SK-N-SH (cell line): ENCODE data around the gene PTPRJ. TPM values are rescaled to one million over a fixed set of nuclear protein-coding genes. Genes with fewer than 3 reads are reported as not detected.

Source experiments
- CTCF ChIA-PET: fragments of 300-600, 350-600 bp; formaldehyde crosslinking; extraction: SDS; loops from one replicate; lab custom pipeline; 2021; lab: Yijun Ruan, JAX
- POLR2A ChIA-PET: fragments of 350-600 bp; sonication (Branson Sonifier 250); formaldehyde crosslinking; extraction: SDS; loops from one replicate; lab custom pipeline; 2020; ENCODE audit warnings: antibody characterized with exemption, inconsistent platforms; lab: Yijun Ruan, JAX
- DNase-seq: peaks from one replicate; pipeline ENCODE4 v3.0.0; 2012
- H2AFZ ChIP-seq: fragments of 200-600 bp; sonication (generic); 2 replicates; pipeline ENCODE4 v1.8.1; 2016; ENCODE audit warnings: antibody characterized with exemption, mild to moderate bottlenecking, low read depth
- H3F3A ChIP-seq: fragments of 200-600 bp; sonication (generic); replicated peaks from 2 replicates; pipeline ENCODE3; 2016; ENCODE audit warnings: antibody characterized with exemption, mild to moderate bottlenecking; ENCODE audit not compliant: insufficient read depth
- H3K27ac ChIP-seq, 2 experiments: fragments of 200-500 bp in 1 of 2; fragments of 200-600 bp in 1 of 2; sonication (Bioruptor generic) in 1 of 2; sonication (generic), shearing (Covaris generic) in 1 of 2; 2 replicates each; pipeline versions ENCODE4 v1.5.1 to v1.6.1; 2014 to 2016; ENCODE audit warnings: low read depth in 2 of 2, inconsistent platforms in 1 of 2, low read length in 1 of 2, mild to moderate bottlenecking in 1 of 2, mixed read lengths in 1 of 2
- H3K27me3 ChIP-seq: fragments of 200-600 bp; sonication (generic), shearing (Covaris generic); 2 replicates; pipeline ENCODE4 v1.6.1; 2016; ENCODE audit warnings: mixed run types; ENCODE audit not compliant: insufficient read depth
- H3K36me3 ChIP-seq, 2 experiments: fragments of 200-500 bp in 1 of 2; fragments of 200-600 bp in 1 of 2; sonication (Bioruptor generic) in 1 of 2; sonication (generic) in 1 of 2; replicated peaks in 1 of 2; 2 replicates each; pipeline versions ENCODE3 to v1.5.1; 2014 to 2016; ENCODE audit warnings: low read length in 1 of 2, mild to moderate bottlenecking in 1 of 2; ENCODE audit not compliant: insufficient read depth in 2 of 2, control insufficient read depth in 1 of 2
- H3K4me1 ChIP-seq, 2 experiments: fragments of 200-500 bp in 1 of 2; fragments of 200-600 bp in 1 of 2; sonication (Bioruptor generic) in 1 of 2; sonication (generic), shearing (Covaris generic) in 1 of 2; 2 replicates each; pipeline versions ENCODE4 v1.5.1 to v1.6.1; 2014 to 2016; ENCODE audit warnings: low read depth in 1 of 2, low read length in 1 of 2, mixed run types in 1 of 2; ENCODE audit not compliant: insufficient read depth in 2 of 2, control insufficient read depth in 1 of 2
- H3K4me2 ChIP-seq: fragments of 200-600 bp; sonication (generic), shearing (Covaris generic); 2 replicates; pipeline ENCODE4 v1.6.1; 2017; ENCODE audit warnings: mixed run types
- H3K4me3 ChIP-seq, 2 experiments: fragments of 200-500 bp in 1 of 2; fragments of 200-600 bp in 1 of 2; sonication (Bioruptor generic) in 1 of 2; sonication (generic), shearing (Covaris generic) in 1 of 2; 2 replicates each; pipeline versions ENCODE4 v1.5.1 to v1.8.1; 2014 to 2016; ENCODE audit warnings: low read depth in 2 of 2, inconsistent platforms in 1 of 2, low read length in 1 of 2, mild to moderate bottlenecking in 1 of 2, mixed read lengths in 1 of 2, moderate library complexity in 1 of 2
- H3K79me2 ChIP-seq: fragments of 200-600 bp; sonication (generic); 2 replicates; pipeline ENCODE4 v1.8.1; 2017; ENCODE audit warnings: mild to moderate bottlenecking; ENCODE audit not compliant: insufficient read depth
- H3K9ac ChIP-seq: fragments of 200-600 bp; sonication (generic); 2 replicates; pipeline ENCODE4 v1.6.1; 2017; ENCODE audit warnings: mixed run types
- H3K9me2 ChIP-seq: fragments of 200-600 bp; sonication (generic); 2 replicates; pipeline ENCODE4 v1.6.1; 2017; ENCODE audit warnings: mixed run types
- H3K9me3 ChIP-seq: fragments of 200-600 bp; sonication (generic); 2 replicates; pipeline ENCODE4 v1.6.1; 2017; ENCODE audit warnings: mixed run types, mild to moderate bottlenecking, moderate library complexity
- H4K20me1 ChIP-seq: fragments of 200-600 bp; sonication (generic); 2 replicates; pipeline ENCODE4 v1.6.1; 2017; ENCODE audit warnings: mild to moderate bottlenecking, mixed run types; ENCODE audit not compliant: insufficient read depth
- ELF1 ChIP-seq: IDR thresholded peaks from 2 replicates; pipeline ENCODE4 v1.4.0; 2012
- EP300 ChIP-seq, 2 experiments: IDR thresholded peaks; 2 replicates each; pipeline versions ENCODE4 v1.4.0 to v1.6.1; 2012; ENCODE audit warnings: borderline replicate concordance in 1 of 2, low read depth in 1 of 2, low read length in 1 of 2
- GABPA ChIP-seq: IDR thresholded peaks from 2 replicates; pipeline ENCODE4 v1.4.0; 2012; ENCODE audit warnings: low read depth, mild to moderate bottlenecking
- GATA2 ChIP-seq: sonication (generic); formaldehyde crosslinking; IDR thresholded peaks from 2 replicates; pipeline ENCODE4 v1.5.0; 2020; ENCODE audit warnings: mild to moderate bottlenecking, missing genetic modification reagents
- IRF3 ChIP-seq: fragments of 150-350 bp; IDR thresholded peaks from 2 replicates; pipeline ENCODE4 v1.6.1; 2016; ENCODE audit warnings: mild to moderate bottlenecking, low read depth, low read length
- JUND ChIP-seq: IDR thresholded peaks from 2 replicates; pipeline ENCODE4 v1.4.0; 2012
- MAX ChIP-seq: IDR thresholded peaks from 2 replicates; pipeline ENCODE4 v1.4.0; 2012; ENCODE audit warnings: low read depth
- MEF2A ChIP-seq: IDR thresholded peaks from 2 replicates; pipeline ENCODE4 v1.4.0; 2012; ENCODE audit warnings: low read depth, borderline replicate concordance
- POLR2AphosphoS5 ChIP-seq: IDR thresholded peaks from 2 replicates; pipeline ENCODE4 v1.6.1; 2012; ENCODE audit warnings: low read depth, low read length
- RAD21 ChIP-seq: IDR thresholded peaks from 2 replicates; pipeline ENCODE4 v1.6.1; 2012; ENCODE audit warnings: mild to moderate bottlenecking, low read length
- RCOR1 ChIP-seq: fragments of 150-350 bp; IDR thresholded peaks from 2 replicates; pipeline ENCODE4 v1.6.1; 2017; ENCODE audit warnings: antibody characterized with exemption, low read length
- RFX5 ChIP-seq: IDR thresholded peaks from 2 replicates; pipeline ENCODE4 v1.6.1; 2012; ENCODE audit warnings: mild to moderate bottlenecking, improper control_type of control experiment, low read length
- SIN3A ChIP-seq: IDR thresholded peaks from 2 replicates; pipeline ENCODE4 v1.6.1; 2012; ENCODE audit warnings: low read depth, mild to moderate bottlenecking, low read length, moderate library complexity, borderline replicate concordance
- TAF1 ChIP-seq: IDR thresholded peaks from 2 replicates; pipeline ENCODE4 v1.6.1; 2012; ENCODE audit warnings: low read depth, mild to moderate bottlenecking, low read length, moderate library complexity, borderline replicate concordance
- ZBTB33 ChIP-seq: IDR thresholded peaks from 2 replicates; pipeline ENCODE4 v1.4.0; 2012; ENCODE audit warnings: low read depth, borderline replicate concordance
- WGBS: methylation state at CpG from one replicate; pipeline ENCODE4 v1.1.6; 2017; ENCODE audit warnings: low lambda C conversion rate; 5-methylcytosine and 5-hydroxymethylcytosine counted together
- polyA plus RNA-seq, 3 experiments: library from polyadenylated mRNA; depleted of rRNA; stranded (reverse); fragments of >200 nt; gene quantifications; 2 replicates each; pipeline ENCODE4 v1.2.3, GENCODE V29; 2012
- TF ChIP-seq, protein P1 (sequence below): fragments of 200-600 bp; sonication (generic); IDR thresholded peaks from 2 replicates; pipeline ENCODE4 v1.6.1; 2017; ENCODE audit warnings: antibody characterized with exemption, mild to moderate bottlenecking, moderate library complexity
- TF ChIP-seq, protein P2 (sequence below): IDR thresholded peaks from 2 replicates; pipeline ENCODE4; 2012

PTPRJ gene
- polyA plus RNA-seq, 1 of the 3 experiments (the other 2 are of a cell fraction), result 4.5 TPM

DNA sequence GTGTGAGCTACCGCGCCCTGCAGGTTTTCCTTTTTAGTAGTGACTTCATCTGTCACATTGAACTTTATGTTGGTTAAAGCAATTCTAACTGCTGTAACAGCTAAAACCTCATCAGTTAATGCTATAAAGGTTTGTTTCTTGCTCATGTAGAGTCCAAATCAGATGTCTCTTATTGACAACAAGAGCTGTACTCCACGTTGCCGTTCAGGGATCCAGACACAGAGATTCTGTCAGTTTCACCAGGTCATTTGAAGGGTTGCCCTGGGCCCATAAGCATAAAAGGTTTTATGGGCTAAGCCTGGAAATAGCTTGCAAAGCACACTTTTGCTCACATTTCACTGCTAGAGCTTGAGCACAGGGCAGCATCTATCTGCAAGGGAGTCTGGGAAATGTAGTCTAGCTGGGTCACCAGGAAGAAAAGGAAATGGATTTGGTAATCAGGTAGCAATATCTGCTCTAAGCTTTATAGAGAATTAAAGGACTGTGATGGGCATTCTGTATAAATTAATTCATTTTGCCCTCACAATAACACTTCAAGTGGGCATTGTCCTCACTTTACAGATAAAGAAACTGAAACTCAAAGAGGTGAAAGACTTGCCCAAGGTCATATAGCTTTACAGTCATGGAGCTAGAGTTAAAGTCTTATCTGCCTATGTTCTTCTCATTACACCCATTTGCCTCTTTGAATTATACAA is 25.2 kb upstream of the PTPRJ start:
- H3K9me3 ChIP-seq, result no peaks in the 10 kb centered on the region
- H4K20me1 ChIP-seq, result no peaks in the 10 kb centered on the region
- no peaks in the 10 kb centered on the region for H3K9me2 ChIP-seq
- H3K4me3 ChIP-seq, result no peak overlapping the region
- TF ChIP-seq POLR2AphosphoS5, result no peak
- no peak for TF ChIP-seq RFX5
- TF ChIP-seq, protein P1, sequence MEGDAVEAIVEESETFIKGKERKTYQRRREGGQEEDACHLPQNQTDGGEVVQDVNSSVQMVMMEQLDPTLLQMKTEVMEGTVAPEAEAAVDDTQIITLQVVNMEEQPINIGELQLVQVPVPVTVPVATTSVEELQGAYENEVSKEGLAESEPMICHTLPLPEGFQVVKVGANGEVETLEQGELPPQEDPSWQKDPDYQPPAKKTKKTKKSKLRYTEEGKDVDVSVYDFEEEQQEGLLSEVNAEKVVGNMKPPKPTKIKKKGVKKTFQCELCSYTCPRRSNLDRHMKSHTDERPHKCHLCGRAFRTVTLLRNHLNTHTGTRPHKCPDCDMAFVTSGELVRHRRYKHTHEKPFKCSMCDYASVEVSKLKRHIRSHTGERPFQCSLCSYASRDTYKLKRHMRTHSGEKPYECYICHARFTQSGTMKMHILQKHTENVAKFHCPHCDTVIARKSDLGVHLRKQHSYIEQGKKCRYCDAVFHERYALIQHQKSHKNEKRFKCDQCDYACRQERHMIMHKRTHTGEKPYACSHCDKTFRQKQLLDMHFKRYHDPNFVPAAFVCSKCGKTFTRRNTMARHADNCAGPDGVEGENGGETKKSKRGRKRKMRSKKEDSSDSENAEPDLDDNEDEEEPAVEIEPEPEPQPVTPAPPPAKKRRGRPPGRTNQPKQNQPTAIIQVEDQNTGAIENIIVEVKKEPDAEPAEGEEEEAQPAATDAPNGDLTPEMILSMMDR, result no peak
- TF ChIP-seq TAF1, result no peak
- TF ChIP-seq RAD21, result no peak
- no peak for TF ChIP-seq EP300 (IDR thresholded peaks at IDR 0.05; ENCODE audit: borderline replicate concordance in 1 of 2, low read depth in 1 of 2, low read length in 1 of 2)
- TF ChIP-seq GATA2 (CRISPR knock-in tag), result no peak
- TF ChIP-seq ZBTB33, result no peak
- TF ChIP-seq, protein P2, sequence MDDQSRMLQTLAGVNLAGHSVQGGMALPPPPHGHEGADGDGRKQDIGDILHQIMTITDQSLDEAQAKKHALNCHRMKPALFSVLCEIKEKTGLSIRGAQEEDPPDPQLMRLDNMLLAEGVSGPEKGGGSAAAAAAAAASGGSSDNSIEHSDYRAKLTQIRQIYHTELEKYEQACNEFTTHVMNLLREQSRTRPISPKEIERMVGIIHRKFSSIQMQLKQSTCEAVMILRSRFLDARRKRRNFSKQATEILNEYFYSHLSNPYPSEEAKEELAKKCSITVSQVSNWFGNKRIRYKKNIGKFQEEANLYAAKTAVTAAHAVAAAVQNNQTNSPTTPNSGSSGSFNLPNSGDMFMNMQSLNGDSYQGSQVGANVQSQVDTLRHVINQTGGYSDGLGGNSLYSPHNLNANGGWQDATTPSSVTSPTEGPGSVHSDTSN, result no peak
- TF ChIP-seq ELF1, result no peak
- TF ChIP-seq MAX, result no peak
- no peak for TF ChIP-seq IRF3
- no peak for TF ChIP-seq JUND
- no peak for TF ChIP-seq SIN3A
- no peak for TF ChIP-seq RCOR1
- TF ChIP-seq GABPA, result no peak
- TF ChIP-seq MEF2A, result no peak
- CTCF ChIA-PET, result interaction anchor here (0.7 to 1.5 kb wide), 3 partner anchors 14 to 154 kb away, joined by 3 to 9 read pairs (median 3); no protein-coding TSS in a partner anchor
- no peak for DNase-seq
- 90% methylated on average over 4 of the region's 4 CpGs for WGBS
- no peaks in the 10 kb centered on the region for H3F3A ChIP-seq
- H3K4me1 ChIP-seq, result no peaks in the 10 kb centered on the region; a peak in 1 of 4 replicates
- no peak overlapping the region for H3K27ac ChIP-seq
- no peak overlapping the region for H3K9ac ChIP-seq
- H2AFZ ChIP-seq, result no peak overlapping the region
- H3K27me3 ChIP-seq, result no peaks in the 10 kb centered on the region
- POLR2A ChIA-PET, result no interaction called here
- H3K36me3 ChIP-seq, result no peaks in the 10 kb centered on the region
- no peaks in the 10 kb centered on the region for H3K79me2 ChIP-seq
- H3K4me2 ChIP-seq, result no peak overlapping the region
